Measurements from ENCODE around the gene SH3PXD2A. TPM values are rescaled to one million over a fixed set of nuclear protein-coding genes. Genes with fewer than 3 reads are reported as not detected.

SH3PXD2A gene
- total RNA-seq, 2 experiments from 2014 or later: 7.8 to 8.5 TPM

DNA sequence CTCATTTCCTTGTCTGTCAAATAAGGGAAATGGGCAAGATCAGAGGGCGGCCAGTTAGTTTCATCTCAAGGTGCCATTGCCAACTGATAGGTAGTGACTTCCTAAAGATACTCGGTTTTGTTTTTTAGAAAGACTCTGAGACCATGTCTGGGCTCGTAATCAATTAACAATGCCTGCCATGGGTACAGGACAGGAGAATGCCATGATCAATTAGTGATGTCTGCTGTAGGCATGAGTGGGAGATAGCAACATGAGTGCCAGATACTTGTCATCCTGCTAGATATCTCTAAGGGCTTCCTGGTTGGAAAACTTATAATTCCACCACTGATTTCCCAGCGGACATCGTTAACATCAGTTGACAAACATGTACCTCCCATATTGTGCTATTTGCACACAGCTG lies 64.8 kb downstream of the SH3PXD2A start:
- Mint-ChIP-seq H3K4me1 (ENCODE audit: low read depth) (peaks cover 8% of the 10 kb centered on the region), H3K27ac (no peak overlapping the region), H3K4me3 (no peak overlapping the region), H3K36me3 (ENCODE audit: low read depth) (no peaks in the 10 kb centered on the region), H3K9me3 (no peaks in the 10 kb centered on the region), H3K27me3 (ENCODE audit: low read depth) (no peaks in the 10 kb centered on the region)
- no peak for DNase-seq
- intact Hi-C loops (cut with micrococcal nuclease): no loop called here
- CTCF ChIA-PET: interaction anchor here (2.0 kb wide), 1 partner anchor 104 kb away, joined by 6 read pairs; no protein-coding TSS in a partner anchor

DNA sequence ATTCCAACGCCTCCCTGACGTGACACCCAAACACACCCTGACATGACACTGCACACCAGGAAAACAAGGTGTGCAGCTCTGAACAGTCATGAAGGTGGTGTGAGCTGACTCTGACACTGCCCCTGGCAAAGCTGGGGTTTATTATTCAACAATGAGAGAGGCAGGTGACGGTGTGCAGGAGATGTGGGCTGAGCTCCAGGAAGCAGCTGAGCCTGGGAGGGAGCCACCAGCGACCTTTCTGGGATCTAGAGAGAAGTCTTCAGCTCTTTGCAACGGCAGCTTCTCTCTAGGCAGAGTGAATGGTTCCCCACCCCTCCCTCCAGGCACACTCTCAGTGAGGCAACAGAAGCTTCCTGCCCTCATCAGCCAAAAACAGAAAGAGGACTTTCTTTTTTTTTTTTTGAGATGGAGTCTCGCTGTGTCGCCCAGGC lies 65.6 kb downstream of the SH3PXD2A start:
- Mint-ChIP-seq H3K9me3 (no peaks in the 10 kb centered on the region), H3K27ac (no peak overlapping the region), H3K27me3 (ENCODE audit: low read depth) (no peaks in the 10 kb centered on the region), H3K4me3 (no peak overlapping the region), H3K36me3 (ENCODE audit: low read depth) (no peaks in the 10 kb centered on the region), H3K4me1 (ENCODE audit: low read depth) (peaks cover 8% of the 10 kb centered on the region)
- intact Hi-C loops (cut with micrococcal nuclease): no loop called here
- CTCF ChIA-PET: interaction anchor here (0.7 to 2.0 kb wide), 7 partner anchors 25 to 103 kb away, joined by 3 to 6 read pairs (median 4); partner anchors contain the start of gene SH3PXD2A
- DNase-seq: peak; percentile 27

DNA sequence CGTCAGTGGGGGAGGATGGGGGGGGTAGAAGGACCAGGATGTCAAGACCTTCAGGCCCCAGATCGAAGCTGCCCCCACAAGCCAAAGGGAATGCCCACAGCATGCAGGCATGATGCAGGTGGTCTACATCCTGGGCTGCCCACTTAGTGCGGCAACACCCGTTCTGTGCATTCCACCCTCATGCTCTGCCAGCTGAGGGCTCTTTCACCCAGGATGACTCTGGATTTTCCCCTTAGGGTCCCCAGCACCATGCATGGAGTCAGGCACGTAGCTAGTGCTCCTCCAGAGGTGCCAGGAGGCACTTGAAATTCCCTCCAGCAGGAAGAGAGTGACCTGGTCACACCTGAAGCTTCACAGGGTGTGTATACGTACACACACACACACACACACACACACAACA lies 66.2 kb downstream of the SH3PXD2A start:
- DNase-seq: no peak
- Mint-ChIP-seq H3K36me3 (ENCODE audit: low read depth) (no peaks in the 10 kb centered on the region), H3K27me3 (ENCODE audit: low read depth) (no peaks in the 10 kb centered on the region), H3K4me3 (no peak overlapping the region), H3K9me3 (no peaks in the 10 kb centered on the region), H3K4me1 (ENCODE audit: low read depth) (peaks cover 8% of the 10 kb centered on the region), H3K27ac (no peak overlapping the region)
- CTCF ChIA-PET: interaction anchor here (0.7 to 2.0 kb wide), 7 partner anchors 25 to 103 kb away, joined by 3 to 6 read pairs (median 4); partner anchors contain the start of gene SH3PXD2A
- intact Hi-C loops (cut with micrococcal nuclease): no loop called here

DNA sequence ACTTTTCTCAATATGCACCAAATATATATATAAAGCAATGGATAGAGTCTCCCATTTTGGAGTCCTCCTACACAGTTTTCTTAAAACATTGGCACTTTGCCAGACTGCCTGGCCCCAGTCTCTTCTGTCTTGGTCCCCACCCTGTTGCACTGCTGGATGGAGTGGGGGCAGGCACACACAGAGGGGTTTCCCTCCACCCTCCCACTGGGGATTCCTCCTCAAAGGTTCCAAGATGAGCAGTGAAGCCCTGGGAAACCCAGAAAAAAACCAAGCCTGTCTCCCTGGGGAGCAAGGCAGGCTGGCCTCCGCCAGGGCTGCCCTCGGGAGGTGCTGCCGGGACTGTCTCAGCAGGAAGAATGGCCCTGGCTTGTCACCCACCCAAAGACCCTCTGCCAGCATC lies 68.0 kb downstream of the SH3PXD2A start:
- CTCF ChIA-PET: interaction anchor here (1.0 kb wide), 1 partner anchor 34 kb away, joined by 3 read pairs; no protein-coding TSS in a partner anchor
- Mint-ChIP-seq H3K9me3 (no peaks in the 10 kb centered on the region), H3K4me3 (no peak overlapping the region), H3K36me3 (ENCODE audit: low read depth) (no peaks in the 10 kb centered on the region), H3K4me1 (ENCODE audit: low read depth) (peaks cover 8% of the 10 kb centered on the region), H3K27ac (no peak overlapping the region), H3K27me3 (ENCODE audit: low read depth) (no peaks in the 10 kb centered on the region)
- intact Hi-C loops (cut with micrococcal nuclease): no loop called here
- DNase-seq: no peak

DNA sequence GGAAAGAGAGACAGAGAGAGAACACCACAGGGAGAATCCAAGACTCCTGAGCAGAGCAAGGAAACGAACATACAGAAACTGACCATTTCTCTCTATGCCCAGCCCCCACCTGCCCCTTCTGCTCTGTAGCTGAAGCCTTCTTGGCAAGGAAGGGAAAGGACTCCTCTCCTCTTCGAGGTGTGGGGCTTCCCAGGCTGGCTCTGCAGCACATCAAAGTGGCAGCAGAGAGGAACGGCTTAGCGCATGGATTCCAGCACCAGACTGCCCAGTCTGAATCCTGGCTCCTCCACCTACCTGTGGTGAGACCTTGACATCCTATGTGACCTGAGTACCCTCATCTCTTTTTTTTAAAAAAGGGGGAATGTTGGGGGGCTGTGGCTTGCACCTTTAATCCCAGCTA lies 69.4 kb downstream of the SH3PXD2A start:
- H3K9me3 Mint-ChIP-seq: no peaks in the 10 kb centered on the region
- CTCF ChIA-PET: interaction anchor here (1.0 to 1.1 kb wide), 2 partner anchors 32 to 62 kb away, joined by 3 read pairs; no protein-coding TSS in a partner anchor
- intact Hi-C loops (cut with micrococcal nuclease): no loop called here
- H3K4me3 Mint-ChIP-seq: no peak overlapping the region
- no peaks in the 10 kb centered on the region for H3K36me3 Mint-ChIP-seq (ENCODE audit: low read depth)
- H3K4me1 Mint-ChIP-seq (ENCODE audit: low read depth): peaks cover 10% of the 10 kb centered on the region
- no peaks in the 10 kb centered on the region for H3K27me3 Mint-ChIP-seq (ENCODE audit: low read depth)
- H3K27ac Mint-ChIP-seq: no peak overlapping the region
- DNase-seq: no peak

DNA sequence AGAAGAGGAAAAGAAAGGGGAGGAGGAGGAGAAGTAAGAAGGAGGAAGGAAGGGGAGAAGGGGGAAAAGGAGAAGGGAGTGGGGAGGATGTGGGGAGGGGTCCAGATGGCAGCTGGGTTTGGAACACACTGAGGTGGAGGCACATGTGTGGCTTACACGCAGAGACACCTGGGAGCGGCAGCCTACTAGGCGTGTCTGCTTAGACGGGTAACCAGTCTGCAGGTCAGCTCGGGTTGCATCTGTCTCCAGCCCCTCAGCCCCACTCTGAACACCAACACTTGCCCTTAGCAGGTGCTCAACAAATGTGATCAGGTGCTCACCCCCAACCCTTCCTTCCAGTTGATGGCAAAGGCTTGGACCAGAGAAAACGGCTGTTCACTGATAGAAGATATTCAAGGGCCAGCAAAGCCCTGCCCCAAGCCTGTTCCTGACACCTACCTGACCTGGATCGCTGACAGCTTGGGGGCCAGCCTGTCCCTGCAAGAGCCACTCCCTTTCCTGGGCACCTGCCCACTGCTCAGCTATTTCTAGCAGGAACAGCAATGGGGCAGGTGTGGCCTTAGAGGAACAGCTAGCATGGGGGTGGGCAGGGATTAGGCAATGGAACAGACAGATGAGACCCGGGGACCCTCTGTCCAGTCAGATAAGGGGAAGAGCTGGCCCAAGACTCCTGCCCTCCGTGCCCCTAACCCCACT lies 70.5 kb downstream of the SH3PXD2A start:
- no peak for DNase-seq
- H3K27ac Mint-ChIP-seq: no peak overlapping the region
- CTCF ChIA-PET: interaction anchor here (1.1 kb wide), 1 partner anchor 64 kb away, joined by 3 read pairs; no protein-coding TSS in a partner anchor
- H3K9me3 Mint-ChIP-seq: no peaks in the 10 kb centered on the region
- intact Hi-C loops (cut with micrococcal nuclease): no loop called here
- no peak overlapping the region for H3K4me3 Mint-ChIP-seq
- H3K27me3 Mint-ChIP-seq (ENCODE audit: low read depth): no peaks in the 10 kb centered on the region
- H3K4me1 Mint-ChIP-seq (ENCODE audit: low read depth): peaks cover 9% of the 10 kb centered on the region
- H3K36me3 Mint-ChIP-seq (ENCODE audit: low read depth): no peaks in the 10 kb centered on the region

DNA sequence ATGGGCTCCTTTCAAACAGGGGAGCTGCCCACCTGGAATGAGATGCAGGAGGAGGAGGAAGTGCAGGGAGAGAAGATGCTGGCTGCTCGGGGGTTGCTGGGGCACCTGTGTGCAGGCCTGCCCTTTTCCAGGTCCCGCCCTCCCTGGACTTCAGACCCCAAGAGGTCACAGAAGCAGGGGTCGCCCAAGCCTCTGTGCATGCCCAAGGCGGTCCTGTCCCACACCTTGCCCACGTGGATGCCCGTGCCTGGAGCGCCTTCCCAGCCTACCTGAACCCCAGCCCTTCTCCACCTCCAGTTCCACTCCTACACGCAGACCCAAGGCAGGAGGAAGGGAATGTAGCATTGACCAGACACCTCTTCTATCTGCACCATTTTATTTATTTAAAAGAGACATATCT lies 71.3 kb downstream of the SH3PXD2A start:
- Mint-ChIP-seq H3K4me3 (no peak overlapping the region), H3K27ac (no peak overlapping the region), H3K4me1 (ENCODE audit: low read depth) (peaks cover 2% of the 10 kb centered on the region), H3K27me3 (ENCODE audit: low read depth) (no peaks in the 10 kb centered on the region), H3K9me3 (no peaks in the 10 kb centered on the region), H3K36me3 (ENCODE audit: low read depth) (no peaks in the 10 kb centered on the region)
- CTCF ChIA-PET: no interaction called here
- intact Hi-C loops (cut with micrococcal nuclease): no loop called here
- no peak for DNase-seq

DNA sequence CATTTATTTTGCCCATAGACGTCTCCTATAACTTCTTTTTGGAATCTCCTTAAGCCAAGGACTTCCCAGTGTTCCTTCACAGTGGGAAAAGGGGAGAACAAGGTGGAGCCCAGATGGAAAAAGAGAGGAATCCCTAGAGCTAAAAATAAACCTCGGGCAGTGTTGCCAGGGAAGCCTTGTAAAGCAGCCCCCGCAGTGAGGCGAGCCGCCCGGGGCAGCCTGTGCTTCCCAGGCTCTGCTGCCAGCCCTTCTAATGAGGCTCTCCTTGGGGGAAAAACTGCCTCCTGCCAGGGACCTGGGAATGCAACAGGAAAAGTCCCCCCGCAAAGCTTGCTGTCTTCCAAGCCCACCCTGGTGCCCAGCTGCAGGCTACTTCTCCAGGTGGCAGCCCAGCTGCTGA lies 71.7 kb downstream of the SH3PXD2A start:
- Mint-ChIP-seq H3K9me3 (no peaks in the 10 kb centered on the region), H3K36me3 (ENCODE audit: low read depth) (no peaks in the 10 kb centered on the region), H3K27ac (no peak overlapping the region), H3K4me1 (ENCODE audit: low read depth) (peaks cover 2% of the 10 kb centered on the region), H3K4me3 (no peak overlapping the region), H3K27me3 (ENCODE audit: low read depth) (no peaks in the 10 kb centered on the region)
- CTCF ChIA-PET: interaction anchor here (1.0 kb wide), 1 partner anchor 71 kb away, joined by 4 read pairs; no protein-coding TSS in a partner anchor
- intact Hi-C loops (cut with micrococcal nuclease): no loop called here
- DNase-seq: no peak

DNA sequence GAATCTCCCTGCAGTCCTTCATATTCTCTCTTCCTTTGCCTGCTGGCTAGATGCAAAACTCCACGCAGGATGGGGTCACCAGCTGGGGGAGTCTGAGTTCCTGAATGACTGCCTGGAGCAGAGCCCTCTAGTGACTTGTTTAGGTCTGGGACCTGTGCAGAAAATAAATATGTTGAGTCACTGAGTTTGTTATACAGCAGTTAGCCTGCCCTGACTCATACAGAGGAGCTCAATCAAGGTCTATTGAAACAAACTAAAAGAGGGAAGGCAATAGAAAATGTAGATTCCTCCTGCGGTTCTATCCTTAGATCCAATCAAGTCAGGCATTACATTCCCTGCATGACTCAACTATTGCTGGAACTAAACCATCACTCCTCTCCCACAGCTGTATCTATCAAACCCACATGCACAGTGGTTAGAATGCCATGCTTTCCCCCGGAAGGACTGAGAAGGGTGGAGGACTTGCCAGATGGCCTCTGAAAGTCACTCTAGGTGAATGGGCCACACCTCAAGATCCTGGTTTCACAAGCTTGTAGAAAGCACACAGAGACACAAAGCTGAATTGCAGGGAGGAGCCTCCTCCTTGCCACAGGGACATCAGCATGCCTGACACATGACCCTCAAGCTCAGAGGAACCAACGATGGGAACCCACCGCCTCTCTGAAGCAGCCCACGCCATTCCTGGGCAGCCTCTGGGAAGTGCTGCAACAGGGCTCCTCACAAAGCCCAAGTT lies 73.9 kb downstream of the SH3PXD2A start:
- H3K4me3 Mint-ChIP-seq: no peak overlapping the region
- intact Hi-C loops (cut with micrococcal nuclease): no loop called here
- H3K27ac Mint-ChIP-seq: no peak overlapping the region
- CTCF ChIA-PET: interaction anchor here (0.6 to 1.4 kb wide), 4 partner anchors 9 to 69 kb away, joined by 3 to 5 read pairs (median 4); no protein-coding TSS in a partner anchor
- H3K9me3 Mint-ChIP-seq: no peaks in the 10 kb centered on the region
- no peaks in the 10 kb centered on the region for H3K27me3 Mint-ChIP-seq (ENCODE audit: low read depth)
- H3K36me3 Mint-ChIP-seq (ENCODE audit: low read depth): no peaks in the 10 kb centered on the region
- no peak for DNase-seq
- H3K4me1 Mint-ChIP-seq (ENCODE audit: low read depth): peaks cover 2% of the 10 kb centered on the region

DNA sequence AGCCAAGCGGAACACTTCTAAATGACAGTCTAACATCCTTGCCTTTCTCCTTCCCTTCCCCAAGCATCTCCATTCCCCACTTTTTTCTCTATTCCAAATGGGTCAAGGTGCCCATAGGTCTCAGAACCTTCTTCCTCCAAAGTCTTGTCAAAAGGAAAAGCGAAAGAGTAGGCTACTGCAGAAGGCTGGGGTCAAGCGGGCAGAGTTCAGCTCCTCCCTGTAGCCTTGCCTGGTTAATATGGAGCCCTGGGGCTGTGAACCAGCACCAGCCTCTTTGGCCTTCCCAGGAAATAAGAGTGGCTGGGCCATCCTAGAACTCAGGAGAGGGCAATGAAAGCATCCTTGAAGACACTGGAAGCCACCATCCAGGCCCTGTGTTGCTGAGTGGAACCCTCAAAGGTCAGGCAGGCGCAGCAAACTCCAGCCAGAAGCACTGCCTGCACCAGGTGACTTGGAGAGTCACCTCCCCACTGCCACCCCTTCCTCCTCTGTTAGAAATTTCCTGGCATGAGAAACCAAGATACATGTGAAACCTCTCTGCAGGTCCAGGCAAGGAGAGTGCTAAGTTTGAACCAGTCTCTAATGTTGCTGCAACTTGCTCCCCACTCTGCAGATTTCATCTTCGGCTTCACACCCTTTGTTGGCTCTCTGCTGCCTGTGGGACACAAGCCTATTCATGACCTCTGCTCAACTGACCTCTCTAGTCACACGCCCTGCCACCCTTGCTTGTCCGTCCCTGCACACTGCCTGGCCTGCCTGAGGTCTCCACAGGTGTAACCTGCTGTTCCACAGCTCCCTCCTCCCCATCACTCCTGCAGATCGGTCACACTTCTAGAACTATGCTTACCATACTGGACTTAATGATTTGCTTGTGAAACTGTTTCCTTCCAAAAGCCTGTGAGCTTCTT lies 74.9 kb downstream of the SH3PXD2A start:
- Mint-ChIP-seq H3K27ac (no peak overlapping the region), H3K27me3 (ENCODE audit: low read depth) (no peaks in the 10 kb centered on the region)
- intact Hi-C loops (cut with micrococcal nuclease): no loop called here

DNA sequence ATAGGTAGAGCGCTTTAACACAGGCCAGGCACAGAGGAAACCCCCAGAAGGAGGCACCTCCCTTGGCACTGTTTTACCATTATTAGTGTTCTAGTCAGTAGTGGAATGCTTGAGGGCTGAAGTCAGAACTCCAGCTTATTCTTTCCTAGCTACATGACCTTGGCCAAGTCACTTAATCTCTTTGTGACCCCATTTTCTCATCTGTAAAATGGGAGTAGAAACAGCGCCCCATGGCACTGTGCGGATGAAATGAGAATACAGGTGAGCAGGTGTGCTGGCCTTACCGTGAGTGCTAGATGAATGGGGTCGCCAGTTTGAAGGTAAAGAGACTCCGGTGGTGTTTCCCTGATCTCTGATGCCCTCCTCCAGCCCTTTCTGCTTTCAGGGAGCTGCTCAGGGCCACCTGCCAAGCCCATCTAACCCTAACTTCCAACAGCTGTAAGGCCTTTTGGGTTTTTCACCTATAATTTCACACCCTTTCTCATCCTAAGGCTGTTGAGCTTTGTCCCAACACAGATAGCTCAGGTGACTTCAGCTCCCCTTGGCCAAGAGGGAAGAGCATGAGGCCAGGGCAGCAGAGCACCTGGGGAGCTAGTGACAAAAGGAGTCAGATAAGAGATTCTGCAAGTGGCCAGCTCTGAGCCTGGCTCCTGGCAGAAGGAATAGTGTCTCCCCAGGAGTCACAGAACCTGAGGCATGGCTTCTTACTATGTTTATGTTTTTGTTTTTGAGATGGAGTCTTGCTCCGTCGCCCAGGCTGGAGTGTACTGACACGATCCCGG lies 76.8 kb downstream of the SH3PXD2A start:
- no peak overlapping the region for H3K4me3 Mint-ChIP-seq
- CTCF ChIA-PET: interaction anchor here (0.6 to 1.2 kb wide), 2 partner anchors 109 to 134 kb away, joined by 3 read pairs; no protein-coding TSS in a partner anchor
- intact Hi-C loops (cut with micrococcal nuclease): no loop called here

More for the DNA sequence above, 74.9 kb downstream of the SH3PXD2A start:
- Mint-ChIP-seq H3K4me1 (ENCODE audit: low read depth) (peaks cover 2% of the 10 kb centered on the region), H3K4me3 (no peak overlapping the region), H3K9me3 (no peaks in the 10 kb centered on the region), H3K36me3 (ENCODE audit: low read depth) (no peaks in the 10 kb centered on the region)
- CTCF ChIA-PET: interaction anchor here (0.6 to 1.4 kb wide), 3 partner anchors 22 to 68 kb away, joined by 3 to 5 read pairs (median 4); no protein-coding TSS in a partner anchor
- DNase-seq: no peak

More for the DNA sequence above, 76.8 kb downstream of the SH3PXD2A start:
- Mint-ChIP-seq H3K27me3 (ENCODE audit: low read depth) (no peaks in the 10 kb centered on the region), H3K36me3 (ENCODE audit: low read depth) (no peaks in the 10 kb centered on the region), H3K4me1 (ENCODE audit: low read depth) (peaks cover 2% of the 10 kb centered on the region), H3K9me3 (no peaks in the 10 kb centered on the region), H3K27ac (no peak overlapping the region)
- no peak for DNase-seq

Data from activated naive CD4-positive, alpha-beta T cell treated with anti-CD3 and anti-CD28 coated beads for 36 hours (primary cell).